ENCODE data around the gene UBE2R2. TPM values are rescaled to one million over a fixed set of nuclear protein-coding genes. Genes with fewer than 3 reads are reported as not detected.
A peak's percentile ranks its signal among the peaks of the same experiment; 100 is the strongest.

UBE2R2 gene
- polyA plus RNA-seq, 3 donors: 30.5 to 50.1 (median 37.2) TPM

DNA sequence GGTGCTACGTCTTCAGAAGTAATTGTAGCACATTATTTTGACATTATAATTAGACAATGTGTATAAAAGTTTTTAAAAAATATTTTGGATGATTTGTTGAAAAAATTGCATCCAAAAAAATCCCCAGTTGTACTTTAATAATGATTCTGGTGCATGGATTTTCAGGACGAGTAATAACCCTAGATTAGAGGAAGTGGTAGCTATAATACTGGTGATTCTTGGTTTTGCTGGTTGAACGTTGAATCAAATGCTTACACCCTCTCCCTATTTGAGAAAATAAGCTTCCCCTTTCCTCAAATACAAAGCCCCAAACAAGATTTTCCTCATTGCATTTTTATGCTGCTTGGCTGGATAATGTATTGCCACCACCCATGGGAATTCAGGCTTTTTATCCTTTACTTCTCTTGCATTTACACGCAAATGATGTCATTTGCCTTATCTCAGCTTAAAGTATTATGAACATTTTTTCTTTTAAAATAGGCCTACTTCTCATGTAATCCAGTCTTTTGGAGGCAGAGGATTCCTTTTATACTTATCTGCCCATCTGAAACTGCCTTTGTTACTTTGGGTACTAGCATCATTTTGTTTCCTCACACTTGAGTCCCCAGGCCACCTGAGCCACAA, 86.3 kb downstream of the UBE2R2 start:
- Histone ChIP-seq H3K4me3 (replicated peaks in 1 of 3; ENCODE audit: low read depth in 2 of 3, low read length in 3 of 3) (no peak overlapping the region), H3K4me1 (ENCODE audit: control insufficient read depth in 1 of 2, insufficient read depth in 2 of 2, low read length in 2 of 2) (no peaks in the 10 kb centered on the region), H3K4me2 (replicated peaks; ENCODE audit: extremely low read depth, low read length, poor library complexity, severe bottlenecking) (no peak overlapping the region), H3K79me2 (ENCODE audit: insufficient read depth, low read length) (peaks cover 80% of the 10 kb centered on the region), H3K27ac (ENCODE audit: low read depth in 1 of 2, low read length in 2 of 2) (no peak overlapping the region), H4K20me1 (ENCODE audit: insufficient read depth, low read length) (peaks cover 100% of the 10 kb centered on the region), H3K36me3 (replicated peaks in 1 of 2; ENCODE audit: control insufficient read depth in 1 of 2, insufficient read depth in 2 of 2, low read length in 2 of 2) (peaks cover 50 to 87% of the 10 kb centered on the region in 2 donors), H3K9me3 (replicated peaks in 1 of 2; ENCODE audit: control insufficient read depth in 1 of 2, insufficient read depth in 1 of 2, low read length in 2 of 2) (no peaks in the 10 kb centered on the region), H2AFZ (ENCODE audit: insufficient read depth, low read depth, low read length, poor library complexity, severe bottlenecking) (no peak overlapping the region), H3K9ac (ENCODE audit: insufficient read depth, low read length, poor library complexity, severe bottlenecking) (no peak overlapping the region), H3K27me3 (ENCODE audit: control insufficient read depth in 2 of 2, insufficient read depth in 2 of 2, low read length in 2 of 2) (no peaks in the 10 kb centered on the region)
- no CpG with 5 or more reads among the region's 4 CpGs for WGBS (ENCODE audit: insufficient coverage)
- DNase-seq: no peak
- Mint-ChIP-seq H3K36me3 (peaks cover 53 to 60% of the 10 kb centered on the region in 2 donors), H3K27me3 (ENCODE audit: low read depth in 3 of 3) (no peaks in the 10 kb centered on the region), H3K27ac (peak overlapping the region in 1 of 7 donors; percentile 37), H3K9me3 (no peaks in the 10 kb centered on the region), H3K4me1 (no peaks in the 10 kb centered on the region), H3K4me3 (no peak overlapping the region)
- intact Hi-C loops (cut with micrococcal nuclease): no loop called here
- TF ChIP-seq, protein P1, sequence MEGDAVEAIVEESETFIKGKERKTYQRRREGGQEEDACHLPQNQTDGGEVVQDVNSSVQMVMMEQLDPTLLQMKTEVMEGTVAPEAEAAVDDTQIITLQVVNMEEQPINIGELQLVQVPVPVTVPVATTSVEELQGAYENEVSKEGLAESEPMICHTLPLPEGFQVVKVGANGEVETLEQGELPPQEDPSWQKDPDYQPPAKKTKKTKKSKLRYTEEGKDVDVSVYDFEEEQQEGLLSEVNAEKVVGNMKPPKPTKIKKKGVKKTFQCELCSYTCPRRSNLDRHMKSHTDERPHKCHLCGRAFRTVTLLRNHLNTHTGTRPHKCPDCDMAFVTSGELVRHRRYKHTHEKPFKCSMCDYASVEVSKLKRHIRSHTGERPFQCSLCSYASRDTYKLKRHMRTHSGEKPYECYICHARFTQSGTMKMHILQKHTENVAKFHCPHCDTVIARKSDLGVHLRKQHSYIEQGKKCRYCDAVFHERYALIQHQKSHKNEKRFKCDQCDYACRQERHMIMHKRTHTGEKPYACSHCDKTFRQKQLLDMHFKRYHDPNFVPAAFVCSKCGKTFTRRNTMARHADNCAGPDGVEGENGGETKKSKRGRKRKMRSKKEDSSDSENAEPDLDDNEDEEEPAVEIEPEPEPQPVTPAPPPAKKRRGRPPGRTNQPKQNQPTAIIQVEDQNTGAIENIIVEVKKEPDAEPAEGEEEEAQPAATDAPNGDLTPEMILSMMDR (IDR thresholded peaks at IDR 0.05): no peak

DNA sequence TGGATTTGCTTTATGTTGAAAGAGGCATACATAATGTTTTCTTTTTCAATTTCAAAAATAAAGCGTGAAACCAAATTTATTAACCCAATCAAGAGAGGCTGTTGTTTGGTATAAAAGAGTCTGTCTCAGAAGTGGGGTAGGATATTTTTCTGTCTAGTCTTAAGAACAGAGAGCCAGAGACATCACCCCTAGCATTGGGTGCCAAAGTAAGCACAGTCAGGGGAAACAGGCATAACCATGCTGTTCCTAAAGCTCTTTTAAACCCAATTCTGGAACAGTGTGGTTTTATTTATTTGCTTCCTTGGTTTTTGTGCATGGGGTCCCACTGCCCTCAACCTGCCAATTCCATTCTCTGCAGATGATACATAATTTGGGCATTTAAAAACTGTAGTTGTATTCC, 88.2 kb downstream of the UBE2R2 start:
- no CpG with 5 or more reads among the region's 1 CpG for WGBS (ENCODE audit: insufficient coverage)
- Histone ChIP-seq H3K27me3 (ENCODE audit: control insufficient read depth in 2 of 2, insufficient read depth in 2 of 2, low read length in 2 of 2) (no peaks in the 10 kb centered on the region), H3K4me2 (replicated peaks; ENCODE audit: extremely low read depth, low read length, poor library complexity, severe bottlenecking) (no peak overlapping the region), H3K79me2 (ENCODE audit: insufficient read depth, low read length) (peaks cover 86% of the 10 kb centered on the region), H2AFZ (ENCODE audit: insufficient read depth, low read depth, low read length, poor library complexity, severe bottlenecking) (no peak overlapping the region), H3K9me3 (replicated peaks in 1 of 2; ENCODE audit: control insufficient read depth in 1 of 2, insufficient read depth in 1 of 2, low read length in 2 of 2) (no peaks in the 10 kb centered on the region), H3K4me1 (ENCODE audit: control insufficient read depth in 1 of 2, insufficient read depth in 2 of 2, low read length in 2 of 2) (no peaks in the 10 kb centered on the region), H3K36me3 (replicated peaks in 1 of 2; ENCODE audit: control insufficient read depth in 1 of 2, insufficient read depth in 2 of 2, low read length in 2 of 2) (peaks cover 45 to 80% of the 10 kb centered on the region in 2 donors), H3K4me3 (replicated peaks in 1 of 3; ENCODE audit: low read depth in 2 of 3, low read length in 3 of 3) (no peak overlapping the region), H3K27ac (ENCODE audit: low read depth in 1 of 2, low read length in 2 of 2) (peak overlapping the region in 1 of 2 donors; percentile 10), H3K9ac (ENCODE audit: insufficient read depth, low read length, poor library complexity, severe bottlenecking) (no peak overlapping the region), H4K20me1 (ENCODE audit: insufficient read depth, low read length) (peaks cover 100% of the 10 kb centered on the region)
- no peak for DNase-seq
- Mint-ChIP-seq H3K4me1 (no peaks in the 10 kb centered on the region), H3K27ac (peak overlapping the region in 1 of 7 donors; percentile 6), H3K9me3 (no peaks in the 10 kb centered on the region), H3K4me3 (no peak overlapping the region), H3K36me3 (peaks cover 45 to 49% of the 10 kb centered on the region in 2 donors), H3K27me3 (ENCODE audit: low read depth in 3 of 3) (no peaks in the 10 kb centered on the region)
- intact Hi-C loops (cut with micrococcal nuclease): no loop called here
- TF ChIP-seq, protein P1 (IDR thresholded peaks at IDR 0.05): no peak

Data from CD14-positive monocyte (primary cell).